Islet precursor cell (in vitro differentiated cells): Measurements from ENCODE around the gene DNAJB13.

Experiments
- DNase-seq: peaks from one replicate; pipeline ENCODE4 v3.0.0-alpha.2; 2018

DNAJB13 gene

GRCh38 chr11:73956876-73957653 lies 6.2 kb downstream of the DNAJB13 start:
- peak; percentile 36 for DNase-seq

GRCh38 chr11:73957654-73958361 lies 7.0 kb downstream of the DNAJB13 start:
- peak; percentile 48 for DNase-seq

DNA sequence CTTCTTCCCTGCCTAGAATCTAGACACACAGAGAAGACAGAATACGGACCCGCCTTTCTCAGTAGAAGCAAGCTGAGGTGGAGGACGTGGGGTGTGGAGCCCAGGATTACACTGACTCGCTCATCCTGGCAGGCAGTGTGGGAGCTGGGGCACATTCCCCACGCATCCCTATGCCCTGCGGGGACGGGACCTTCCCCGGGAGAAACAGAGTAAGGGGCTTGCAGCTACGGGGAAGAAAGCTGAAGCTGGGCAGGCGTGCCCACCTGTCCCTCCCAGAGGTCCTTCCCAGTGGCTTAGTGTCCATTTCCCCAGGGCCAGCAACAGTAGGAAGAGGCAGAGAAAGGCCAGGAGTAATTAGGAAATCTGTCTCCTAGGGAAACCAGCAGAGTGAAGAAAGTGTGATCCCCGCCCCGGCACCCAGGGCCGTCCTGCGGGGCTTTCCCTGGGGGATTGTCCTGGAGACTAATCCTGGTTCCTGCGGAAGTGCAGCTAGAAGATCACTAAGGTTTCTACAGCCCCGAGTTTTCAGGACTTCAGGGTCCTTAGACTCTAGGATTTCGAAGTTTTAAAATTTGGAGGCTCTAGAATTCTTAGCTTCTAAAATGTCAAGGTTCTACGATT lies 7.8 kb downstream of the DNAJB13 start:
- peak; percentile 43 for DNase-seq

DNA sequence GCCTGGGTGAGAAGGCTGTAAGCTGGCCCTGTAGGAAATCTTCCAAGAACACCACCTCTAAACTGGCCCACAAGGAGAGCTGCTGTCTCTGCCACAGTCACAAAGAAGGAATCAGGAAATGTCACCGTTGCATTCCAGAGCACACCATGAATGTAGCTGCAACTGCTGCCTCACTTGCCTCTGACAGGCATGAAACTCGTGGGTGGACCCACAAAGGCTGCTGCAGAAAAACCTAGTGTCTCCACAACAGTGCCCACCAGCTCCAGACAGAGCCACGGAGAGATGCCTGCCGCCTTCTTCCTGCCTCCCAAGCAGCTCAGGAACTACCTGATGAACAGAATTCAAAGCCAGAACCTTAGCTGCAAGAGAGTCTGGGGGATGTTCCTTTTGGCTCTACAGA lies 10.5 kb downstream of the DNAJB13 start:
- peak; percentile 62 for DNase-seq

- peak; percentile 37 for DNase-seq
Observed at GRCh38 chr11:73962101-73962705, 11.4 kb downstream of the DNAJB13 start.

DNA sequence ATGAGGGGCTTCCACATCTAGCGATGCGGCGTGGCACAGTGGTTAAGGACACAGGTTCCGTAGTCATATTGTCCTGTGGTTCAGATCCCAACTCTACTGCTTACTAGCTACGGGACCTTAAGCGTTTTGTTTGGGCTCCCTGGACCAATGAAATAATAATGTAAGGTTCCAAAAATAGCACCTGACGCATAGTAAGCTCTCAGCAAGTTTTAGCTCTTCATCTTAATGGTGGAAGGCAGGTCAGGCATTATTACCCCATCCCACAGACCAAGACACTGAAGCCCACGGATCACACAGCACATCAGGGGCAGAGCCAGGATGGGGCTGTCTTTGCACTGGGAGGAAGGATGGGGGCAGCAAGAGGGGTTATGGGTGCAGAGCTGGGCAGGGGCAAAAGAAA lies 13.0 kb downstream of the DNAJB13 start:
- DNase-seq = no peak

- DNase-seq = peak; percentile 45
Observed at GRCh38 chr11:73965076-73965763, 14.4 kb downstream of the DNAJB13 start.

DNA sequence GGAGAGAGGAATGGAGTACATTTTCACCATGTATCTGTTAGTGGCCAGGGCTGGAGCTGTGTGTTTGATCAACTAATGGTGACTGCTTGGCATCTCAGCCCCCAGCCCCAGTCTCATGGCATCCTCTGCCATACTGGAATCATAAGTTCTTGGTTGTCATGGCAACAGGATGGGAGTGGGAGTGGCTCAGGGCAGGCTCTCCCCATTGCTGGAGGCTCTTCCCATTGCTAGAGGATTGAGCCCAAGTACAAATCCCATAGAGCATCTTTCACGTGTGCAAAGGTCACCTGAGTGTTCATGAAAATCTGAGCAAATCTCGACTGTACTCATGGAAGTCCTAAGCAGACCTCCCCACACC lies 14.9 kb downstream of the DNAJB13 start:
- peak; percentile 22 for DNase-seq

DNA sequence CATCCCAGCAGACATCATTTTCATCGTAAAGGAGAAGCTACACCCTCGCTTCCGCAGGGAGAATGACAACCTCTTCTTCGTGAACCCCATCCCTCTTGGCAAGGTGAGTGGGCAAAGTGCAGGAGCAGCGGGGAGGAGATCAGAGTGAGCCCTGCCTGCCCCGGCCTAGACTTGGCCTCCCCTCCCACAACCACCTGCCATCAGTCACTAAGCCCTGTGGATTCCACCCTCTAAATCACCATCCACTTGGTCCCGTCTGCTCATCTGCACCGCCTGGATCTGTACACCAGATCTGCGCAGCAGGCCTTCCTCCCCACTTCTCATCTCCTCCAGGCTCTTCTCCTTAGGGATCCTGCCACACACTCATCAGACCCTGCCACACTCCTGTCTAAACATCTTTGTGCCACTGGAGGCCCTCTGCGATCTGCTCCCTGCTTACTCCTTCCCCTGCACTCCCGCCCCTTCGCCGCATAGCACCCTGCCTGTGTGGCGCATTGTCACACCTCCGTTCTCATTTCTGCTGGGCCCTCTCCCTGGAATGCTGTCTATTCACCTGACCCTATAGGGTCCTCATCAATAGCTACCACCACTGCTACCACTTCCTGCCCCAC lies 17.6 kb downstream of the DNAJB13 start:
- peak; percentile 51 for DNase-seq

DNA sequence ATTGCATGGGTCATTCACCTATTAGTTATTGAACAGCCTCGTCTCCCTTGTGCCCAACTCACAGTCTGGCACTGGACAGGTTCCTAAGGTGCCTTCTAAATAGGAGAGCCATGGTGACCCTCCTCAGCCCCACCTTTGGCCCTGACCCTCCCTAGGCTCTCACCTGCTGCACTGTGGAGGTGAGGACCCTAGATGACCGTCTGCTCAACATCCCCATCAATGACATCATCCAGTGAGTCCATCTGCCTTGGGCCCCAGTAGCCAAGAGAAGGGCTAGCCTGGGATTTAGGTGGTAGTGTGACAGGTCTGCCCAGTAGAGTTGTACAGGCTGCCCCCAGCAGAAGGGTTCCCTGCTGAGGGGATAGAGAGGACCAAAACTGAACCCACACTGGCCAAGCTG lies 18.3 kb downstream of the DNAJB13 start:
- no peak for DNase-seq

DNA sequence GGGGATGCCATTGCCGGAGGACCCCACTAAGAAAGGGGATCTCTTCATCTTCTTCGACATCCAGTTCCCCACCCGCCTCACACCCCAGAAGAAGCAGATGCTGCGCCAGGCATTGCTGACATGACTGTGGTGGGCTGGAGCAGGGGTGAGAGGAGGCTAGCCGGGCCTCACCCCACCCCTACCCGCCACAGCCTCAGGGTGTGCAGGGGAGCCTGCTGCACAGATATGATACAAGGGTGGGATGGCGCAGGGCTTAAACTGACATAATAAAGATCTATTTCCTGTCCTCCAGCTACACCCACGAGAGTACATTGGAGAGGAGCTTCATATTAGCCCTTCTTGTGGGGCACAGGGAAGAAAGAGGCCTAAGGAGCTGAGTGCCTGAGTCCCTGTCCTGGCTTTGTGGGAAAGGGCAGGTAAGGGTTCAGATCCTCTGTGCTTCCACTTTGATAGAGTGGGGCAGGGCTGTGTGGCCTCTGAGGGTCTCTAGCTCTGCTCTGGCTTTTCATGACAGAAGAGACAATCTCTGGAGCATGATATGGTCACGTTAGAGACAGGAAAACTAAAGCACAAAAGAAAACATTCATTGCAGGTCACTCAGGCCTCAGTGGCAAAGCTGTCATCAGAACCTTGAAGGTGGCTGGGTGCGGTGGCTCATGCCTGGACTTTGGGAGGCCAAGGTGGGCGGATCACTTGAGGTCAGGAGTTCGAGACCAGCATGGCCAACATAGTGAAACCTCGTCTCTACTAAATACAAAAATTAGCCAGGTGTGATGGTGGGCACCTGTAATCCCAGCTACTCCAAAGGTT lies 19.4 kb downstream of the DNAJB13 start:
- DNase-seq = peak; percentile 48

GRCh38 chr11:73971175-73971719 lies 20.4 kb downstream of the DNAJB13 start:
- DNase-seq = no peak

DNA sequence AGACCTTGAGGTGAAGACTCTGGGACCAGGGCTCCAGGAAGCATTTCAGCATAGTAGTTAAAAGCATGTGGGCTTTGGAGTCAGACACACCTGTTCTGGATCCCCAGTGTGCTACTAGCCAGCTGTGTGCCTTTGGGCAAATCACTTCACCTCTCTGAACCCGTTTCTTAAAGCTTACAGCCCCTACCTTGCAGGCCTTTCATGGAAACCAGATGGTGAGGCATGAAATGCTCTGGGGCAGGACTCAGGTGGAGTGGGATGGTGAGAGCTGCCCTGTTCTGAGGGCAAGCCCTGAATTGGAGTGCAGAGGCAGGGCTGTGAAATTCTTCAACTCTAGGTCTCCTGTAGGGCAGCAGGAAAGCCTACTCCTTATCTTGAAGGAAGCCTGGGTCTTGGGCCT lies 21.4 kb downstream of the DNAJB13 start:
- no peak for DNase-seq

GRCh38 chr11:73972620-73973449 lies 22.0 kb downstream of the DNAJB13 start:
- no peak for DNase-seq

GRCh38 chr11:73974604-73975478 lies 24.0 kb downstream of the DNAJB13 start:
- DNase-seq = no peak

DNA sequence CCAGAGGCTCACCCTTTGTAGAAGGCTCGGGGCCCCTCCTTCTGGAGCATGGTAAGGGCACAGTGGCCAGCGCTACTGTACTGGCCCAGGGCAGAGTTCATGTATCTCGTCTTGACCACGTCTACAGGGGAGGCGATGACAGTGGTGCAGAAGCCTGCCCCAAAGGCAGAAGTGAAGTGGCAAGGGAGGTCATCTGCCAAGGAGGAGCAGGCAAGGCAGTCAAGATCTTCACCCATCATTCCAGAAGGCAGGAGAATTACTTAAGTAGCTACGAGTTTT lies 24.6 kb downstream of the DNAJB13 start:
- DNase-seq = no peak

DNA sequence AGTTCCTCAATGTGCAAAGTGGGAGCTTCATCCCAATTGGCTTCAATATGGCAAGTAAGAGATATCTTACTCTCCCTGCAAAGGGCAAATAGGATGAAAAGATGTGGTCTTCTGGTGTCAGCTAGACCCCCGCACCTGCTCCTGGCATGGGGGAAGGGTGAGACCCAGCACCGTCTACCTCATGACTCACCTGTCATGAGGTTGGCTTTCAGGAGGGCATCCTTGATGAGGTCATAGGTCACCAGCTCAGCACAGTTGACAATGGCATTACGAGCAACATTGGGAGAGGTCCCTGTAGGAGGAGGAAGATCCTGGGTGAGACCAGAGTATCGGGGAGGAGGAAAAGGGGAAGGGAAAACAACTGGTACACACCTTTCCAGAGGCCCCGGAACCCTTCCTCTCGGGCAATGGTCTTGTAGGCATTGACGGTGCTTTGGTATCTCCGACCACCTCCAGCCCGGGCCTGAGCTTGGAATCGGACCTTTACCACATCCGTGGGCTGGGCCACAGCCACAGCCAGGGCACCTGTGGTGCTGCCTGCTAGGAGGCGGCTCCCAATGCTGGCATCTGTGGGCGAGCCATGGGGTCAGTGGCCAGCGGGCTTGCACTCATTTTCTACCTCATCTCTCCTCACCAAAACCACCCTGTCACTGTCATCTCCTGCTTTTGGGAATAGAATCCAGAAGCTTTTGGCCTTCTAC lies 25.8 kb downstream of the DNAJB13 start:
- DNase-seq = peak; percentile 45

GRCh38 chr11:73977856-73978519 lies 27.2 kb downstream of the DNAJB13 start:
- DNase-seq = no peak
